Hematopoietic multipotent progenitor cell treated with erythropoietin and hydrocortisone succinate and interleukin-3 and kit ligand, for 15 days (in vitro differentiated cells): ENCODE data around the gene KRTAP4-6.
"Not testable (repeated sequence)": the region's sequence is repeated elsewhere in the genome, so short reads cannot be mapped to it uniquely, and the experiment has no call there.

ENCODE experiments used
- DNase-seq: peaks from one replicate; pipeline ENCODE4 v3.0.0-alpha.2; 2015; ENCODE audit warnings: low spot score

KRTAP4-6 gene

GRCh38 chr17:41140360-41141131, at the start of gene KRTAP4-6:
Gene KRTAP4-6, minus strand, starts transcription at chr17:41140544. Its CDS starts 57 bp downstream, at chr17:41140487.
- no peak for DNase-seq

GRCh38 chr17:41189837-41190318, 49.5 kb upstream of the KRTAP4-6 start, which contains the start of gene KRTAP9-1:
Gene KRTAP9-1, plus strand, starts transcription at chr17:41189887. Its CDS starts 0 bp downstream, at chr17:41189887.
- DNase-seq = not testable (repeated sequence)

- DNase-seq = no peak
Observed at GRCh38 chr17:41186872-41187271, 46.5 kb upstream of the KRTAP4-6 start.

GRCh38 chr17:41185001-41185400, 44.7 kb upstream of the KRTAP4-6 start:
- DNase-seq = no peak

DNA sequence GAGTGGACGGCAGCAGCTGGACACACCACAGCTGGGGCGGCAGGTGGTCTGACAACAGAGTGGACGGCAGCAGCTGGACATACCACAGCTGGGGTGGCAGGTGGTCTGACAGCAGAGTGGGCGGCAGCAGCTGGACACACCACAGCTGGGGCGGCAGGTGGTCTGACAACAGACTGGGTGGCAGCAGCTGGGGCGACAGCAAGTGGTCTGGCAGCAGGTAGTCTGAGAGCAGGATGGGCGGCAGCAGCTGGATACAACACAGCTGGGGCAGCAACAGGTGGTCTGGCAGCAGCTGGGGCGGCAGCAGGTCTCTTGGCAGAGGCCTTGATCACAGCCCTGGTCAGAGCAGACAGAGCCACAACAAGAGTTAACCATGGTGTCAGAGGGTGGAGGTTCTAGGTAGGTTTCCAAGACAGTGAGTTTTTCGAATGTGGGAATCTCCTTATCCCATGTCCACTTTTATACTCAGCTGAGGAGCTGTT, 44.2 kb upstream of the KRTAP4-6 start, which contains the start of gene KRTAP4-1:
Gene KRTAP4-1, minus strand, starts transcription at position 432 of the 482 bp plus-strand sequence. Its CDS starts 57 bp downstream, at position 375.
- no peak for DNase-seq

- DNase-seq = no peak
Observed at GRCh38 chr17:41178843-41179616, 38.7 kb upstream of the KRTAP4-6 start.

GRCh38 chr17:41178341-41178740, 38.0 kb upstream of the KRTAP4-6 start:
- no peak for DNase-seq

GRCh38 chr17:41177727-41178271, 37.5 kb upstream of the KRTAP4-6 start, which contains the start of gene KRTAP4-2:
Gene KRTAP4-2, minus strand, starts transcription at chr17:41178221. Its CDS starts 57 bp downstream, at chr17:41178164.
- no peak for DNase-seq

DNA sequence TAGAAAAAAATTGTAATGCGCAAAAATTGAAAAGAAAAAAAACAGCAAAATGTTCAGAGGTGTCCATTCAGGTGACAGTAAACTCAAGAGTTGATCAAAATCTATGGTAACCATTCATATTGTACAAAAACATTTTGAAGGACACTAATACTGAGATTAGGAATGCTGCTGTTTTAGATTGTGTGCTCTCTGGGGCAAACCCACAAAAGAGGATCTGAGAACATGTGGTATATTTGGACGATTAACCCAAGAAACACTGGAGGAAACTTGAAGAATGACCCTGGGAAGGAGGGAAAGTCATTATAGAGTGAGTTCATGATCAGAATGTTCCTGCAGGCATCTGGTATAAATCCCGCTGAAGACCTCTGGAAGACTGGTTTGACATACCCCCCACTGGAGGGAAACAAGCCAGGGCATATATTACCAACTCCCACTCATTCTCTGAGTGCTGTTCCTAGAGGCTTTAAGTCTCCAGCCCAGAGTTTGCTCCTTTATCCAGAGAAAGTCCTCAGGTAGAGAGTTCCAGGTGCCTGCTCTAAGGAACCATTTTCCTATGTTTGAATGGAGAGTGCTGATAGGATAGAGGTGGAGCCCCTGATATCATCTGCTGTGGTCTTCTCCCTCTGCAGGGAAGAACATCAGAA, 36.5 kb upstream of the KRTAP4-6 start:
- no peak for DNase-seq

- no peak for DNase-seq
Observed at GRCh38 chr17:41171886-41172285, 31.5 kb upstream of the KRTAP4-6 start.

- DNase-seq = no peak
Observed at GRCh38 chr17:41168121-41168520, 27.8 kb upstream of the KRTAP4-6 start, which contains the start of gene KRTAP4-3. Gene KRTAP4-3, minus strand, starts transcription at chr17:41168221. Its CDS starts 49 bp downstream, at chr17:41168172.

DNA sequence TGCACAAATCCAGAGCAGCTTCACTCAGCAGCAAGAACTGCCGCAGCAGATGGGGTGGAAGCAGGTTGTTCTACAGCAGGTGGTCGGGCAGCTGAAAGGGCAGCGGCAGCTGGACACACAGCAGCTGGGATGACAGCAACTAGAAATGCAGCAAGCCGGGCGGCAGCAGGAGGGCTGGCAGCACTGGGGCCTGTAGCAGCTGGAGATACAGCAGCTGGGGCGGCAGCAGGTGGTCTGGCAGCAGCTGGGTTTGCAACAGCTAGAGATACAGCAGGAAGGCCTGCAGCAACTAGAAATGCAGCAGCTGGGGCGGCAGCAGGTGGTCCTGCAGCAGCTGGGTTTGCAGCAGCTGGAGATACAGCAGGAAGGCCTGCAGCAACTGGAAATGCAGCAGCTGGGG, 27.2 kb upstream of the KRTAP4-6 start:
- DNase-seq = no peak

DNA sequence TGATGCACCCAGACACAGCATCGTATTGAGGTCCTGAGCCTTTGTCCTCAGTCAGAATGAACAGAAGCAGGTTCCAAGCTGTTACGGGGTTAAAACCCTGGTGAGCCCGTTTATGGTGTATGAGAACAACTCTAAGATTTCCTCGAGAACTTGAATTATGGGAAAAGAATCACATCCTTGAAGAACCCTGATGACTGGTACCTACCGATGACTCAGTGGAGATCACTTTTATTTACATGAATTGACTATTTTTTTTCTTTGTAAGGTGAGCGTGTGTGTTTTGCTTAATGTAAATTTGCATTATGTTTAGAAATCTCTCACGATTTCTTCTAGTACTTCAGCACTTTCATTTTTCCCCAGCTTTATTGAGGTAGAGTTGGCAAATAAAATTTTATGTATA, 23.5 kb upstream of the KRTAP4-6 start:
- no peak for DNase-seq

DNA sequence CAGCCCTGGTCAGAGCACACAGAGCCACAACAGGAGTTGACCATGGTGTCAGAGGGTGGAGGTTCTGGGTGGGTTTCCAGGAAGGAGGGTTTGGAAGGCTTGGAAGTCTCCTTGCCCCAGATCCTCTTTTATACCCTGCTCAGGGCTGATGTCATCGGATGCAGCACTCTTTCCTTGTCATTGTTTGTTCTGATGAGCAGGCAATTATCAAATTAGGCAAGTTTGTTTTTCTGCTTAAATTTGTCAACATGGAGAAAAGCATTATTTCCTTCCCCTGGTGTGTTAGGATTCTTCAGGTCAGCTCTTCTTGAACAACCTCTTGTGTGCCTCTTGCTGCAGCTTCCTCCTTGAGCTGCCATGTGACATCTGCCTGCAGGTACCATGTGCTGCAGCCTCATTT, 20.3 kb upstream of the KRTAP4-6 start, which contains the start of gene KRTAP4-4:
Gene KRTAP4-4, minus strand, starts transcription at position 101 of the 400 bp plus-strand sequence. Its CDS starts 57 bp downstream, at position 44.
- DNase-seq = no peak

DNA sequence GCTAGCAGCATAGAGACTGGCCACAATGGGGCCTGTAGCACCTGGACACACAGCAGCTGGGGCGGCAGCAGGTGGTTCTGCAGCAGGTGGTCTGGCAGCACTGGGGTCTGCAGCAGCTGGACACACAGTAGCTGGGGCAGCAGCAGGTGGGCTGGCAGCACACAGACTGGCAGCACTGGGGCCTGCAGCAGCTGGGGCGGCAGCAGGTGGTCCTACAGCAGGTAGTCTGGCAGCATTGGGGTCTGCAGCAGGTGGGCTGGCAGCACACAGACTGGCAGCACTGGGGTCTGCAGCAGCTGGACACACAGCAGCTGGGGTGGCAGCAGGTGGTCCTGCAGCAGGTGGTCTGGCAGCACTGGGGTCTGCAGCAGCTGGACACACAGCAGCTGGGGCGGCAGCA, 19.8 kb upstream of the KRTAP4-6 start:
- not testable (repeated sequence) for DNase-seq

GRCh38 chr17:41153856-41154255, 13.5 kb upstream of the KRTAP4-6 start:
- DNase-seq = no peak

- DNase-seq = no peak
Observed at GRCh38 chr17:41151525-41151924, 11.2 kb upstream of the KRTAP4-6 start.

- no peak for DNase-seq
Observed at GRCh38 chr17:41150026-41150425, 9.7 kb upstream of the KRTAP4-6 start.

DNA sequence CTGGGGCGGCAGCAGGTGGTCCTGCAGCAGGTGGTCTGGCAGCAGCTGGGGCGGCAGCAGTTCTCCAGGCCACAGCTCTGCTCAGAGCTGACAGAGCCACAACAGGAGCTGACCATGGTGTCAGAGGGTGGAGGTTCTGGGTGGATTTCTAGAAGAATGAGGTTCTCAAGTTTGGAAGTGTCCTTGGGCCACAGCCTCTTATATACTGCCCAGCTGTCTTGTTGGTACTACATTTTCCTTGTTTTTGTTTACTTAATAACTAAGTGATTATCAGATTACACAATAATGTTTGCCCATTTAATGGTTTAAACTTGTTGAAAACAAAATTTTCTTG, 9.3 kb upstream of the KRTAP4-6 start, which contains the start of gene KRTAP4-5:
Gene KRTAP4-5, minus strand, starts transcription at position 174 of the 334 bp plus-strand sequence. Its CDS starts 58 bp downstream, at position 116.
- DNase-seq = no peak

DNA sequence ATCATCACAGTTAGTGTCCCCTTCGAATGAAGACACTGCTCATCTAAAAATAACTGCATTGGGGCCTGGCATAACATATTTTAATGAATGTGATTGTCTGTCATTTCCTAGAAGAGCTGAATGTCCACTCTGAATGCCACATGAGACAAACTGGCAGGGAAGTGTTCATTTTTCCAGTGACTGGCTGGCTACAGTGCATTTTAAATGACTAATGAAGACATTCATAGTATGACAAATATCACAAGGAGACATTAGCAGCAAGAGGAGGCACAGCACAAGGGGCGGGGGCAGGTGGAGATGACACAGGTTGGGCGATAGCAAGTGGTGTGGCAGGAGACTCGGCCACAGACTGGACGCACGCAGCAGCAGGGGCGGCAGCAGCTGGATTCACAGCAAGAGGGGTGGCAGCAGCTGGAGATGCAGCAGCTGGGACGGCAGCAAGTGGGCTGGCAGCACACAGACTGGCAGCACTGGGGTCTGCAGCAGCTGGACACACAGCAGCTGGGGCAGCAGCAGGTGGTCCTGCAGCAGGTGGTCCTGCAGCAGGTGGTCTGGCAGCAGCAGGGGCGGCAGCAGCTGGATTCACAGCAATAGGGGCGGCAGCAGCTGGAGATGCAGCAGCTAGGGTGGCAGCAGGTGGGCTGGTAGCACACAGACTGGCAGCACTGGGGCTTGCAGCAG, 8.8 kb upstream of the KRTAP4-6 start:
- DNase-seq = not testable (repeated sequence)
